Fibroblast of peridontal ligament (primary cell): ENCODE measurements around the gene ZNF837.

Experiments
- DNase-seq: peaks from one replicate; pipeline ENCODE4 v3.0.0-alpha.2; 2010; ENCODE audit errors: extremely low read depth

ZNF837 gene

GRCh38 chr19:58372311-58373133 is 8.3 kb downstream of the ZNF837 start:
- no peak for DNase-seq

- DNase-seq = no peak
Observed at GRCh38 chr19:58368561-58369360, 12.1 kb downstream of the ZNF837 start.

- DNase-seq = no peak
Observed at GRCh38 chr19:58367698-58368454, 13.0 kb downstream of the ZNF837 start.

- DNase-seq = no peak
Observed at GRCh38 chr19:58366585-58367430, 14.0 kb downstream of the ZNF837 start.

- no peak for DNase-seq
Observed at GRCh38 chr19:58364146-58364545, 16.7 kb downstream of the ZNF837 start.

GRCh38 chr19:58362272-58362994 is 18.4 kb downstream of the ZNF837 start, which contains the start of gene ZNF497:
Gene ZNF497 (minus strand): TSS chr19:58362751. CDS start chr19:58357635, 5,116 bp downstream.
- DNase-seq = peak; percentile 95

GRCh38 chr19:58361900-58362271 is 18.9 kb downstream of the ZNF837 start:
- DNase-seq = no peak

GRCh38 chr19:58357481-58358145 is 23.2 kb downstream of the ZNF837 start:
- DNase-seq = no peak

- no peak for DNase-seq
Observed at GRCh38 chr19:58356766-58357480, 23.9 kb downstream of the ZNF837 start.

GRCh38 chr19:58355908-58356765 is 24.7 kb downstream of the ZNF837 start:
- DNase-seq = no peak

GRCh38 chr19:58355215-58355796 is 25.5 kb downstream of the ZNF837 start:
- no peak for DNase-seq

GRCh38 chr19:58354478-58355030 is 26.3 kb downstream of the ZNF837 start:
- DNase-seq = no peak

- DNase-seq = no peak
Observed at GRCh38 chr19:58353717-58354477, 26.9 kb downstream of the ZNF837 start.

GRCh38 chr19:58352760-58353671 is 27.8 kb downstream of the ZNF837 start, which contains the start of gene A1BG:
Gene A1BG (minus strand): TSS chr19:58353492. CDS start chr19:58353437, 55 bp downstream.
- DNase-seq = no peak

- no peak for DNase-seq
Observed at GRCh38 chr19:58351990-58352755, 28.7 kb downstream of the ZNF837 start.
